DND-41 (cell line): ENCODE data around the gene TMEM132D.

Experiments
- ATAC-seq: fragments of 200-7000 bp; cut with Tn5 transposase; 3 replicates; pipeline ENCODE4 v1.9.1; 2021; ENCODE audit warnings: low read depth; ENCODE audit not compliant: insufficient read depth
- DNase-seq: peaks from one replicate; pipeline ENCODE4 v3.0.0-alpha.2; 2020
- H2AFZ ChIP-seq: 2 replicates; pipeline ENCODE4 v1.6.0; 2012; ENCODE audit warnings: low read depth, low read length
- H3K27ac ChIP-seq: 2 replicates; pipeline ENCODE4 v1.5.1; 2012; ENCODE audit warnings: low read length, inconsistent platforms
- H3K27me3 ChIP-seq: fragments of 200-600 bp; sonication (generic); 2 replicates; pipeline ENCODE4 v1.6.0; 2012; ENCODE audit warnings: low read length, mild to moderate bottlenecking, inconsistent platforms; ENCODE audit not compliant: insufficient read depth, poor library complexity
- H3K36me3 ChIP-seq: 2 replicates; pipeline ENCODE4 v1.5.1; 2012; ENCODE audit warnings: low read length, inconsistent platforms; ENCODE audit not compliant: insufficient read depth
- H3K4me1 ChIP-seq: 2 replicates; pipeline ENCODE4 v1.5.1; 2012; ENCODE audit warnings: mild to moderate bottlenecking, low read length; ENCODE audit not compliant: insufficient read depth
- H3K4me2 ChIP-seq: 2 replicates; pipeline ENCODE4 v1.6.0; 2012; ENCODE audit warnings: mild to moderate bottlenecking, moderate library complexity, low read length, inconsistent platforms; ENCODE audit not compliant: insufficient read depth
- H3K4me3 ChIP-seq, 2 experiments: fragments of 200-600 bp in 1 of 2; shearing (Covaris generic) in 1 of 2; 2 replicates each; pipeline ENCODE4 v1.5.1; 2012 to 2016; ENCODE audit warnings: inconsistent platforms in 2 of 2, low read length in 2 of 2, mild to moderate bottlenecking in 2 of 2, low read depth in 1 of 2, moderate library complexity in 1 of 2
- H3K79me2 ChIP-seq: 2 replicates; pipeline ENCODE4 v1.6.0; 2012; ENCODE audit warnings: low read length, inconsistent platforms; ENCODE audit not compliant: insufficient read depth
- H3K9ac ChIP-seq: 2 replicates; pipeline ENCODE4 v1.6.0; 2012; ENCODE audit warnings: low read depth, mild to moderate bottlenecking, inconsistent platforms, low read length, moderate library complexity
- H3K9me3 ChIP-seq: 2 replicates; pipeline ENCODE4 v1.5.1; 2012; ENCODE audit warnings: low read length, moderate library complexity, mild to moderate bottlenecking, inconsistent platforms; ENCODE audit not compliant: insufficient read depth, severe bottlenecking
- H4K20me1 ChIP-seq: 2 replicates; pipeline ENCODE4 v1.6.0; 2012; ENCODE audit warnings: low read length; ENCODE audit not compliant: insufficient read depth
- EZH2 ChIP-seq: IDR thresholded peaks from 3 replicates; pipeline ENCODE4 v1.6.1; 2012; ENCODE audit warnings: borderline replicate concordance, low read depth, mild to moderate bottlenecking, moderate library complexity, low read length, inconsistent platforms; ENCODE audit not compliant: severe bottlenecking
- TF ChIP-seq, protein P1 (sequence below): IDR thresholded peaks from 2 replicates; pipeline ENCODE4 v1.5.1; 2012; ENCODE audit warnings: borderline replicate concordance, low read length, moderate library complexity, mild to moderate bottlenecking; ENCODE audit not compliant: poor library complexity, severe bottlenecking; ENCODE audit errors: extremely low read depth

TMEM132D gene

GRCh38 chr12:129372348-129372747, 531.5 kb downstream of the TMEM132D start:
- no peaks in the 10 kb centered on the region for H4K20me1 ChIP-seq
- peaks cover 4% of the 10 kb centered on the region for H3K9me3 ChIP-seq
- no peak overlapping the region for H3K27ac ChIP-seq
- H3K36me3 ChIP-seq = no peaks in the 10 kb centered on the region
- no peak for DNase-seq
- no peaks in the 10 kb centered on the region for H3K27me3 ChIP-seq
- no peak overlapping the region for H3K4me3 ChIP-seq
- no peak overlapping the region for H3K4me2 ChIP-seq
- TF ChIP-seq, protein P1, sequence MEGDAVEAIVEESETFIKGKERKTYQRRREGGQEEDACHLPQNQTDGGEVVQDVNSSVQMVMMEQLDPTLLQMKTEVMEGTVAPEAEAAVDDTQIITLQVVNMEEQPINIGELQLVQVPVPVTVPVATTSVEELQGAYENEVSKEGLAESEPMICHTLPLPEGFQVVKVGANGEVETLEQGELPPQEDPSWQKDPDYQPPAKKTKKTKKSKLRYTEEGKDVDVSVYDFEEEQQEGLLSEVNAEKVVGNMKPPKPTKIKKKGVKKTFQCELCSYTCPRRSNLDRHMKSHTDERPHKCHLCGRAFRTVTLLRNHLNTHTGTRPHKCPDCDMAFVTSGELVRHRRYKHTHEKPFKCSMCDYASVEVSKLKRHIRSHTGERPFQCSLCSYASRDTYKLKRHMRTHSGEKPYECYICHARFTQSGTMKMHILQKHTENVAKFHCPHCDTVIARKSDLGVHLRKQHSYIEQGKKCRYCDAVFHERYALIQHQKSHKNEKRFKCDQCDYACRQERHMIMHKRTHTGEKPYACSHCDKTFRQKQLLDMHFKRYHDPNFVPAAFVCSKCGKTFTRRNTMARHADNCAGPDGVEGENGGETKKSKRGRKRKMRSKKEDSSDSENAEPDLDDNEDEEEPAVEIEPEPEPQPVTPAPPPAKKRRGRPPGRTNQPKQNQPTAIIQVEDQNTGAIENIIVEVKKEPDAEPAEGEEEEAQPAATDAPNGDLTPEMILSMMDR = no peak
- TF ChIP-seq EZH2 = no peak
- no peak for ATAC-seq
- H2AFZ ChIP-seq = no peak overlapping the region
- no peaks in the 10 kb centered on the region for H3K79me2 ChIP-seq
- H3K9ac ChIP-seq = no peak overlapping the region
- H3K4me1 ChIP-seq = no peaks in the 10 kb centered on the region

- Histone ChIP-seq H3K27me3 (no peaks in the 10 kb centered on the region), H3K36me3 (no peaks in the 10 kb centered on the region), H3K9me3 (peaks cover 3% of the 10 kb centered on the region), H3K27ac (no peak overlapping the region), H3K79me2 (no peaks in the 10 kb centered on the region), H2AFZ (no peak overlapping the region), H3K9ac (no peak overlapping the region), H3K4me2 (no peak overlapping the region), H3K4me3 (no peak overlapping the region), H3K4me1 (no peaks in the 10 kb centered on the region), H4K20me1 (no peaks in the 10 kb centered on the region)
- no peak for TF ChIP-seq EZH2
- TF ChIP-seq, protein P1 = no peak
- ATAC-seq (no peak), DNase-seq (no peak)
Measured at GRCh38 chr12:129371268-129371667, 532.6 kb downstream of the TMEM132D start.

GRCh38 chr12:129366656-129367055, 537.2 kb downstream of the TMEM132D start:
- H3K9me3 ChIP-seq = peaks cover 3% of the 10 kb centered on the region
- H3K36me3 ChIP-seq = no peaks in the 10 kb centered on the region
- no peak overlapping the region for H3K9ac ChIP-seq
- no peak overlapping the region for H3K27ac ChIP-seq
- DNase-seq = no peak
- TF ChIP-seq EZH2 = no peak
- TF ChIP-seq, protein P1 = no peak
- H3K4me1 ChIP-seq = peaks cover 9% of the 10 kb centered on the region
- H3K4me3 ChIP-seq = no peak overlapping the region
- no peak overlapping the region for H3K4me2 ChIP-seq
- no peak overlapping the region for H2AFZ ChIP-seq
- no peaks in the 10 kb centered on the region for H4K20me1 ChIP-seq
- no peaks in the 10 kb centered on the region for H3K27me3 ChIP-seq
- no peak for ATAC-seq
- H3K79me2 ChIP-seq = no peaks in the 10 kb centered on the region

- H3K36me3 ChIP-seq = no peaks in the 10 kb centered on the region
- H3K27ac ChIP-seq = no peak overlapping the region
- DNase-seq (no peak), ATAC-seq (no peak)
- no peaks in the 10 kb centered on the region for H3K27me3 ChIP-seq
- H3K4me2 ChIP-seq = no peak overlapping the region
- H3K4me1 ChIP-seq = peaks cover 9% of the 10 kb centered on the region
- H4K20me1 ChIP-seq = no peaks in the 10 kb centered on the region
- no peaks in the 10 kb centered on the region for H3K79me2 ChIP-seq
- no peak overlapping the region for H3K4me3 ChIP-seq
- TF ChIP-seq, protein P1 = no peak
- TF ChIP-seq EZH2 = no peak
- H3K9me3 ChIP-seq = peaks cover 3% of the 10 kb centered on the region
- H3K9ac ChIP-seq = no peak overlapping the region
- no peak overlapping the region for H2AFZ ChIP-seq
Measured at GRCh38 chr12:129363041-129363440, 540.8 kb downstream of the TMEM132D start.
